COLO668 (cell line): ENCODE data around the gene NOP16.

Experiments
- DNase-seq: peaks from one replicate; lab custom pipeline; 2025; ENCODE audit not compliant: unreplicated experiment; lab: John Stamatoyannopoulos, UW

The NOP16 gene

DNA sequence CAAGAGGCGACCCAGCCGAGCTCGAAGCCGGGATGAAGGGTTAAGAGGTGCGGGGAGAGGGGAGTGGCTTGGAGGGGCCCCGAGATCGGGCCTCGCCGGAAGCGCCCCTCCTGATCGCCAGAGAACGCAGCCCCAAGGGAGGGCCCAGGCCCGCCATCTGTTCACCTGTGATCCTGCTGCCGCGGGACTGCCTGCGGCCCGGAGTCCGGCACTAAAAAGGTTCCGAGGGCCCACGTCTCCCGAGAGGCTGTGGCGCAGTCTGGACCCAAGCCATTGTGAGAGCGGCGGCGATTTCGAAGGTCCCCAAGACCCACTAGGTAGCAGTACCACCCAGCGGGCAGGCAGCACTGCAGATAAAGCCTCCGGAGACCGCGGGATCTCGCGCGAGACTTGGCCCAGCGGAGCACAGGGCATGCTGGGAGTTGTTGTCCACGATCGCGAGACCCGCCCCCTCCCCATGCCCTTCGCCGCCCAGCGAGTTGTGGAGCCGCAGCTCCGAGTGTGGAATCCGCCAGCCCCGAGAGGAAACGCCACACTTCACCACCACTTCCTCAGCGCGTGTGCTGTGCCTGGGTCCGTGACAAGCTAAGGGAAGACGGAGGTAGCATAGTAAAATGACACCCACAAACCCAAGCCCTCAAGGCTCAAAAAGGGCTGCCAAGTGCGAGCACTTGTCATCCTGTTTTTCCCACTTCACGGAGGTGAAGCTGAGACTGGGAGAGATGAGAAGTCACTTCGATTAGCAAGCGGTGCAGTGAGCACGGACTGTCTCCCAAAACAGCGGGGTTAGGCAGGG is 26.8 kb downstream of the NOP16 start, which contains the start of gene KIAA1191:
Gene KIAA1191 (minus strand): TSS at position 328 of the 796 bp plus-strand sequence. CDS start 2,256 bp downstream, outside the sequence.
- peak; percentile 84 for DNase-seq

DNA sequence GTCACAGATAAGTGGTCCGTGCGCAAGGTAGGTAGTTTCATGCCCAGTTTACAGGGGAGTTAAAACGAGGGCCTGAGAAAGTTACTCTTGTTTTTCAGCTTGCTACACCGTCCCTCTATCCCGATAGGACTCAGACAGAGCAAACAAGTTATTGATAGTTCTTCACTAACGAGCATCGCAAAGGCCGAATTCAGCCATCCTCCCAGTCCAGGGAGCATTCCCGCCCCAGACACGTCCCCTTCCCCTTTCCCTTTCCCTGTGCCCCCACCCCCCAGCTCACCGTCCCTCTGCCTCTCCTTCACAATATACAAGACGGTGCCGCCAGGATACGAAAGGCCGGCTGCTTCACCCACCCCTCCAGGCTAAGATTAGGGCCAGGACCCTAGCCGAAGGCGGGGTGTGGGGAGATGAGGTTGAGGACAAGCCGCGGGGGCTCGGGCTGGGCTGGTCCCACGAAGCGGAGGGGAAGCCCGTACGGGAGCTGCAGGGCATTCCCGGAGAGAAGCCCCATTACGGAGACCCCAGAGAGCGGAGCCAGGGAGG is 27.4 kb downstream of the NOP16 start:
- DNase-seq, result no peak

- no peak for DNase-seq
Measured at GRCh38 chr5:176359658-176360057, 28.7 kb downstream of the NOP16 start.

DNA sequence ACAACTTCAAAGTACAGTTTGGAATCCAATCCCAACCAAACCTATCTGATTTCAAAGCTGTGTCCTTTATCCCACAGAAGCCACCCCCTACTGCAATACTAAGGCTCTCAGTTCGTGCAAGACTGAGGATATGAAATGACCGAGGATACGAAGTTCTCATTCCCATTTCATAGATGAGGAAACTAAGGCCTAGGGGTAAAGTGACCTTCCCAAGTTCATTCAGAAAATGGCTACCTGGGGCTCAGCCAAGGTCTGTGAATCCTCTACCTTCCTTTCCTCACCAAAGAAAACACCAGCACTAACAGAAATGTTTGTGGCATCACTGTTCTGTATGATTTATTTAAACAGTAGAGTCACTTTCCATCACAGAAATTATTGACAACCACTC is 32.2 kb downstream of the NOP16 start:
- DNase-seq, result no peak

DNA sequence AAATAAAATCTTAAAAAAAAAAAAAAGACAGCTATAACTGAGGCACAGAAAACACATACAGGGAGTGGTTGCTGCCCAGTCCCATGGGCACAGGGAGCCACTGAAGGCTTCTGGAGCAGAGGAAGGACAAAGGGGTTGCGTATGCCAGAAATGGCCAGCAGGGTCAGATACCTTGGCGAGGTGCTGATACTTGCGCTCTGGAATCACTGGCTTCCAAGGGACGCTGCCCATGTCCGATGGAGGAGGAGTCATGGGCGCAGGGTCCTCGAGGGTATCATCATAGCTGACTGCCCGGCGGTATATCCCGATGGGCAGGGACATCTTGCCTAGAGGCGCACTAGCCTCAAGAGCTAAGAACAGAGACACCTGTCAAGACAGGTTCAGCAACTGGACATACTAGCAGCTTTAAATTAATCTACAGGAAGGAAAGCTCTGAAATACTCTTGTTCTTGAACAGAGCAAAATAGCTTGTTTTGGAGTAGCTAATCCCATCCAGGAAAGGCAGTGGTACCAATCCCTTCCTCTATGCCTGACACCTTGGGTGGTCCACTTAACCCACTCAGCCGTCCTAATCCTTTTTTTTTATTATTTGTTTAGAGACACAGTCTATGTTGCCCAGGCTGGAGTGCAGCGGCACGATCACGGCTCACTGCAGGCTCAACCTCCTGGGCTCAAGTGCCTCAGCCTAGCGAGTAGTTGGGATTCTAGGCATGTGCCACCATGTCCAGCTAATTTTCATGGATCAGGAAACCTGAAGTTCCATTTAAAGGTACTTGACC is 32.8 kb downstream of the NOP16 start:
- DNase-seq, result no peak

- no peak for DNase-seq
Measured at GRCh38 chr5:176353533-176353932, 34.9 kb downstream of the NOP16 start.

DNA sequence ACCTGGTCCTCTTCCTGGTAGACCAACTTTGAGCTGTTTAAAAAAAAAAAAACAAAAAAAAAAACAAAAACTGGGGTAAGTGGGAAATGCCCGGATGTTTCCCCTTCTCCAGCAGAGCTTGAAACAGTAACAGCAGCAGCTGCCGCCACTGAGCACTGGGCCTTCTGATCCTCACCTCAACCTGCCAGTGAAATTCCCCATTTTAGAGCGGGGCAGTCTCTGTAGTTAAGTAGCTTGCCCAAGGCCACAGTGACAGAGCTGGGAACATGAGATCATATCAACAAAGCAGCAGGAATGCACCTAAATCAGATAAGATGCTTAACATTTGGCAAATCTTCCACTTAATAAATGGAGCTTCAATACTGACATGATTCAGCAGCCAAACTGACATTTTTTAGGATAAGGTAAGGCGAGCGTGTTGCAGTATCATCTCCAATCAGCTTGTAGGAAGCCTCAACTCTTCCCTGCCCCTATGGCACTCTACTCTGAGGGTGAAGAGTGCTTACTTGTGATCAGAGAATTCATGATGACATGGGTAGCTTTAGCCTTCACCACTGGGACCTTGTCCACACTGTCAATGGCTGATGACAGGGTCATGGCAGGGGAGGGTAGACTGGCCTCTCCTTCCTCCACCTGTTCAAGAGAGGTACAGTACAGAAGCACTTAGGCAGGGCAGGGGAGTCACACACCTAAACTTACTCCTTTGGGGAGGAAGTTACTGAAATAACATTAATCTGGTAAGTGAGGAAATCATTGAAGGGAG is 36.1 kb downstream of the NOP16 start:
- no peak for DNase-seq

DNA sequence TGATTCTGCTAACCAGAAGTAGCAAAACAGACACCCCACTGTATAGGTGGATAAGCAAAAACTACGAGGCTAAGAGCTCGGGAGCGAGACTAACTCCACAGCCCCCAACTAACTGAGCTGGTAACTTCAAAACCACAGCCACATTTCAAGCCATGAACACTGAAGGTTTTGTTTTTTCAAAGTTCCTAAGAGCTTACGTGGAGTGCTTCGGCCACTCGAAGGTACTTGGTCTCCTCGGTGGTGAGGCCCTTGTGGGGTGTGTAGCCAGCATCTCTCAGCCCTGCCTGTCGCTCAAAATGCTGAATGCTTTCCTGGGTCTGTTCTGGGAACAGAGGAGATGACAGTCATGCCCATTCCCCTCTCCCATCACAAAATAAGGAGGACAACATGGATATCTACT is 38.0 kb downstream of the NOP16 start:
- no peak for DNase-seq

DNA sequence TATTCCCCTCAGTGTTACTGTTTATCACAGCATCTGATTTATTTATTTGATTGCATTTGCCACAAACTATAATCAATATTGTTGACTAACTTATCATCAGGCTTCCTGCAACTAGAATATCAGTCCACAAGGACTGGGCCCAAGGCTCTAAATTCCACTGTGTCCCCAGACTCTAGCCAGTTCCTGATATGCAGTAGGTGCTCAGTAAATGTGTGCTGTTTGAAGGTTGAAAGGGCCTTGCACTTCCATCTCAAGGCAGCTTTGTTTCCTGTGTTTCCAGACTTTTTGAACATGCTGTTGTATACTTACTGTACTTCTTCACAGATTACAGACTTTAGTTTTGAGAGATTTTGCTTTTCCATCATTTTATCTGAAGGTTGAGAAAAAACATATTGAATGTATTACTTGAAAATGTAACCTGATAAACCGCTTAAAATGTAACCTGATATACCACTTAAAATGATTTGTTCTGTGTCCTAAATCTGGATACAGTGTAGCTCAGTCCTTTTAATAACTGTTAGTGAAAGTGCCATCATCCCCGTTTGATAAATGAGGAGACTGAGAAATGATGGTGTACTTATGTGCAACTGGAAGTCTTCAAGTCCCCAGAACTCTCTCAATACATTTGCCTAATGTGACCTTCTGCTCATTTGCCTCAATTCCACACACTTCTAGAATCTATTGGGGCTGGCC is 45.5 kb downstream of the NOP16 start:
- no peak for DNase-seq

- DNase-seq, result no peak
Measured at GRCh38 chr5:176342158-176342483, 46.3 kb downstream of the NOP16 start.

GRCh38 chr5:176341325-176342157 is 46.9 kb downstream of the NOP16 start:
- no peak for DNase-seq

GRCh38 chr5:176339304-176339703 is 49.1 kb downstream of the NOP16 start:
- DNase-seq, result no peak

- DNase-seq, result no peak
Measured at GRCh38 chr5:176337913-176338312, 50.5 kb downstream of the NOP16 start.

DNA sequence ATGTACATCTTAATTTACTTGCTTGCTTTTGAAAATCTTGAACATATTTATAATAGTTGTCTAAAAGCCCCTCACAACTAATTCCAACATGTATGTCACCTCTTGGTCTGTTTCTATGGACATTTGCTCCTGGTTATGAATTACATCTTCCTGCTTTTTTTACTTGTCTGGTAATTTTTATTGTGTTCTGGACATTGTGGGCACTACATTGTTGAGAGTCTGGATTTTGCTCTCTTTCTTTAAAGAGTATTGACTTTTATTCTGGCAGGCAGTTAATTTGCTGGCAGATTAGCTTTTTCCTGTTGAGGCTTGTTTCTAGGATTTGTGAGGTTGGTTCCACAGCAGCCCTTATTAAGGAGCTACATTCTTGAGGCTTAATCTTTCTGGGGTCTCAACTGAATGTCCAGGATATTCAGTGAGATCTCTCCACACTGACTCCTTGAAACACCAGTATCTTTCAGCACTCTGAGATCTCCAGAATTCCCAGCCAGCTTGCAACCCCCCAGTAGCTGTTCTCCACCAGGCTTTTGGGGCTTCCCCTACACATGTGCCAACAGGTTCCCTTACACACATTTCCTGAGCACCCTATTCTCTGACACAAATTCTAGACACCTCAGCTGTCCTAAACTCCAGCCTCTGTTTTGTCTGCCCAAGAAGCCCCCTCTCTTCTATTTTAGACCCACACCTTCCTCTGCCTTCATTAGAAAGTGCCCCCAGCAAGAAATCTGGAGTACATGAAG is 54.2 kb downstream of the NOP16 start:
- no peak for DNase-seq
